Measurements from ENCODE around the gene FADS6.
A peak's percentile ranks its signal among the peaks of the same experiment; 100 is the strongest.

Gene FADS6

GRCh38 chr17:74875155-74875976 is 18.1 kb downstream of the FADS6 start:
- no peak for TF ChIP-seq ZNF274 (IDR thresholded peaks at IDR 0.05; ENCODE audit: low read depth, low read length)
- no peak for TF ChIP-seq YY1 (IDR thresholded peaks at IDR 0.05; ENCODE audit: insufficient read depth, insufficient read length)
- no peak for TF ChIP-seq SUZ12 (IDR thresholded peaks at IDR 0.05; ENCODE audit: extremely low read depth, insufficient read depth, insufficient read length)
- H3K9ac ChIP-seq (ENCODE audit: insufficient read length, low read depth), result no peak overlapping the region
- peaks cover 5% of the 10 kb centered on the region for H3K27me3 ChIP-seq (ENCODE audit: insufficient read depth, insufficient read length)
- H3K4me3 ChIP-seq (ENCODE audit: insufficient read length, low read depth), result no peak overlapping the region
- peaks cover 9% of the 10 kb centered on the region for H3K36me3 ChIP-seq (ENCODE audit: insufficient read depth, insufficient read length, low read length)
- H3K4me1 ChIP-seq (ENCODE audit: insufficient read depth, insufficient read length), result peaks cover 20% of the 10 kb centered on the region
- no peak for DNase-seq (ENCODE audit: low read depth, low spot score)
- H3K9me3 ChIP-seq (ENCODE audit: insufficient read depth, low read length), result no peaks in the 10 kb centered on the region

GRCh38 chr17:74874615-74875037 is 18.8 kb downstream of the FADS6 start:
- Histone ChIP-seq H3K27me3 (ENCODE audit: insufficient read depth, insufficient read length) (peaks cover 5% of the 10 kb centered on the region), H3K36me3 (ENCODE audit: insufficient read depth, insufficient read length, low read length) (peaks cover 14% of the 10 kb centered on the region), H3K9me3 (ENCODE audit: insufficient read depth, low read length) (no peaks in the 10 kb centered on the region), H3K9ac (ENCODE audit: insufficient read length, low read depth) (no peak overlapping the region), H3K4me1 (ENCODE audit: insufficient read depth, insufficient read length) (peaks cover 18% of the 10 kb centered on the region), H3K4me3 (ENCODE audit: insufficient read length, low read depth) (no peak overlapping the region)
- no peak for TF ChIP-seq YY1 (IDR thresholded peaks at IDR 0.05; ENCODE audit: insufficient read depth, insufficient read length)
- TF ChIP-seq SUZ12 (IDR thresholded peaks at IDR 0.05; ENCODE audit: extremely low read depth, insufficient read depth, insufficient read length), result no peak
- no peak for TF ChIP-seq ZNF274 (IDR thresholded peaks at IDR 0.05; ENCODE audit: low read depth, low read length)
- DNase-seq (ENCODE audit: low read depth, low spot score), result no peak

GRCh38 chr17:74873874-74874614 is 19.4 kb downstream of the FADS6 start:
- no peak for DNase-seq (ENCODE audit: low read depth, low spot score)
- peaks cover 5% of the 10 kb centered on the region for H3K27me3 ChIP-seq (ENCODE audit: insufficient read depth, insufficient read length)
- peak overlapping the region; percentile 74 for H3K4me3 ChIP-seq (ENCODE audit: insufficient read length, low read depth)

GRCh38 chr17:74873037-74873873 is 20.2 kb downstream of the FADS6 start:
- H3K36me3 ChIP-seq (ENCODE audit: insufficient read depth, insufficient read length, low read length), result peaks cover 27% of the 10 kb centered on the region
- peaks cover 17% of the 10 kb centered on the region for H3K4me1 ChIP-seq (ENCODE audit: insufficient read depth, insufficient read length)
- peaks cover 5% of the 10 kb centered on the region for H3K27me3 ChIP-seq (ENCODE audit: insufficient read depth, insufficient read length)
- peak overlapping the region; percentile 89 for H3K4me3 ChIP-seq (ENCODE audit: insufficient read length, low read depth)
- TF ChIP-seq YY1 (IDR thresholded peaks at IDR 0.05; ENCODE audit: insufficient read depth, insufficient read length) (no peak), ZNF274 (IDR thresholded peaks at IDR 0.05; ENCODE audit: low read depth, low read length) (no peak)
- DNase-seq (ENCODE audit: low read depth, low spot score), result peak; percentile 98
- peak overlapping the region; percentile 91 for H3K9ac ChIP-seq (ENCODE audit: insufficient read length, low read depth)
- no peaks in the 10 kb centered on the region for H3K9me3 ChIP-seq (ENCODE audit: insufficient read depth, low read length)

More at GRCh38 chr17:74873874-74874614, 19.4 kb downstream of the FADS6 start:
- Histone ChIP-seq H3K9me3 (ENCODE audit: insufficient read depth, low read length) (no peaks in the 10 kb centered on the region), H3K36me3 (ENCODE audit: insufficient read depth, insufficient read length, low read length) (peaks cover 19% of the 10 kb centered on the region), H3K4me1 (ENCODE audit: insufficient read depth, insufficient read length) (peaks cover 17% of the 10 kb centered on the region), H3K9ac (ENCODE audit: insufficient read length, low read depth) (peak overlapping the region; percentile 91)
- TF ChIP-seq YY1 (IDR thresholded peaks at IDR 0.05; ENCODE audit: insufficient read depth, insufficient read length) (no peak), SUZ12 (IDR thresholded peaks at IDR 0.05; ENCODE audit: extremely low read depth, insufficient read depth, insufficient read length) (no peak), ZNF274 (IDR thresholded peaks at IDR 0.05; ENCODE audit: low read depth, low read length) (no peak)

- peaks cover 5% of the 10 kb centered on the region for H3K27me3 ChIP-seq (ENCODE audit: insufficient read depth, insufficient read length)
- peak within 1 kb of the TSS; percentile 89 for H3K4me3 ChIP-seq (ENCODE audit: insufficient read length, low read depth)
- no peak for TF ChIP-seq YY1 (IDR thresholded peaks at IDR 0.05; ENCODE audit: insufficient read depth, insufficient read length)
- no peak for TF ChIP-seq SUZ12 (IDR thresholded peaks at IDR 0.05; ENCODE audit: extremely low read depth, insufficient read depth, insufficient read length)
- TF ChIP-seq ZNF274 (IDR thresholded peaks at IDR 0.05; ENCODE audit: low read depth, low read length), result no peak
- peaks cover 30% of the 10 kb centered on the region for H3K36me3 ChIP-seq (ENCODE audit: insufficient read depth, insufficient read length, low read length)
- DNase-seq (ENCODE audit: low read depth, low spot score), result no peak
- H3K9me3 ChIP-seq (ENCODE audit: insufficient read depth, low read length), result no peaks in the 10 kb centered on the region
- peaks cover 17% of the 10 kb centered on the region for H3K4me1 ChIP-seq (ENCODE audit: insufficient read depth, insufficient read length)
- H3K9ac ChIP-seq (ENCODE audit: insufficient read length, low read depth), result peak within 1 kb of the TSS; percentile 93
These were observed 21.0 kb downstream of the FADS6 start, which contains the start of gene FDXR for GRCh38 chr17:74872313-74873036. TSS of gene FDXR (minus strand) at chr17:74872994. CDS start at chr17:74872944, 50 bp downstream.

- H3K9ac ChIP-seq (ENCODE audit: insufficient read length, low read depth), result peak overlapping the region; percentile 93
- peaks cover 35% of the 10 kb centered on the region for H3K36me3 ChIP-seq (ENCODE audit: insufficient read depth, insufficient read length, low read length)
- H3K4me3 ChIP-seq (ENCODE audit: insufficient read length, low read depth), result peak overlapping the region; percentile 89
- peaks cover 5% of the 10 kb centered on the region for H3K27me3 ChIP-seq (ENCODE audit: insufficient read depth, insufficient read length)
- no peak for TF ChIP-seq SUZ12 (IDR thresholded peaks at IDR 0.05; ENCODE audit: extremely low read depth, insufficient read depth, insufficient read length)
- no peak for TF ChIP-seq YY1 (IDR thresholded peaks at IDR 0.05; ENCODE audit: insufficient read depth, insufficient read length)
- no peak for TF ChIP-seq ZNF274 (IDR thresholded peaks at IDR 0.05; ENCODE audit: low read depth, low read length)
- no peaks in the 10 kb centered on the region for H3K9me3 ChIP-seq (ENCODE audit: insufficient read depth, low read length)
- no peak for DNase-seq (ENCODE audit: low read depth, low spot score)
- peaks cover 17% of the 10 kb centered on the region for H3K4me1 ChIP-seq (ENCODE audit: insufficient read depth, insufficient read length)
These were observed 21.9 kb downstream of the FADS6 start for GRCh38 chr17:74871356-74872076.
